IMR-90 (cell line): ENCODE data around the gene PLPP4.

ENCODE experiments used
- NFE2L2 ChIP-seq: fragments of 150-350 bp; IDR thresholded peaks from 2 replicates; pipeline ENCODE4 v1.6.1; 2016; ENCODE audit warnings: low read depth, mild to moderate bottlenecking, low read length
- POLR2A ChIP-seq: IDR thresholded peaks from 2 replicates; pipeline ENCODE4 v1.6.1; 2012; ENCODE audit warnings: mild to moderate bottlenecking, low read depth, low read length

DNA sequence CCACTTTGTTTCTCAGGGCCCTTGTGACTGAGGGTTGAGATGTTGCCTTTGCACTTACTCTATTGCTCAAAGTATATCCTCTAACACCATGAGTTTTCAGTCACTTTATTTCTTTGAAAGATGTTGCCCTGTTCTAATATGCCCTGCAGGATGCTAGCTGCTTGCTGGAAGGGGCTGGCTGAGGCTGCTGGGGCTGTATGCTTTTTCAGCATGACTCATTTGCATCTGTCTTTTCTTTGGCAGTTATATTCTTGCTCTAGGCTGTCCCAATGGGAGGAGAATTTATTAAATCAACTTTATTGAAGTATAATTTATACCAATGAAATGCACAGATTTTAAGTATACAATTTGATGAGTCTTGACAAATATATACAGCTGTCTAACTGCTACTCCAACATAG, 157.7 kb downstream of the PLPP4 start:
- TF ChIP-seq NFE2L2 (no peak), POLR2A (no peak)
